Measurements from ENCODE around the gene GLIPR1.

The GLIPR1 gene

DNA sequence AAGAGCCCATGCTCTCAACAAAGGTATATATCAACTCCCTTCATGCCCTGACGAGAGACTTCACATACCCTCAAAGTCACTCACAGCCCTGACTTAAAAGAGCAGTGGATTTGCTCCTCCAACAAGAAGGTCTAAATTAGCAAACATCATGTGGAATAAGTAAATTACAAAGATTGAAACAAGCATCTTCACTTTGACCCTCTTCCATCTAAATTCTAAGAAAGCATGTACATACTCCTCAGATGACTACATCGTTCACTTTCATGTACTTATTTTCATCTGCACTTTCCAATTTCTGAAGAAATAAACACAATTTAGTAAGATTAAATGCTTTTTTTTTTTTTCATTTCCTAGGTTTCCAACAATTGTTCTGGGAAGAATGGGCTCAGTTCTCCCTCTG, 69.4 kb downstream of the GLIPR1 start:
- Histone ChIP-seq H3F3A (ENCODE audit: insufficient read depth, low read length) (no peaks in the 10 kb centered on the region), H3K4me3 (ENCODE audit: low read length) (no peak overlapping the region), H3K4me1 (ENCODE audit: low read length) (no peaks in the 10 kb centered on the region), H3K27ac (ENCODE audit: low read length) (no peak overlapping the region), H3K9ac (ENCODE audit: low read length) (no peak overlapping the region), H3K9me2 (replicated peaks; ENCODE audit: insufficient read depth, low read length) (no peaks in the 10 kb centered on the region), H3K9me3 (replicated peaks; ENCODE audit: insufficient read depth, low read length) (no peaks in the 10 kb centered on the region), H3K4me2 (ENCODE audit: low read depth, low read length) (no peak overlapping the region), H3K36me3 (replicated peaks; ENCODE audit: insufficient read depth, low read length) (no peaks in the 10 kb centered on the region), H2AFZ (ENCODE audit: low read length) (no peak overlapping the region), H4K20me1 (ENCODE audit: insufficient read depth, low read length) (no peaks in the 10 kb centered on the region), H3K27me3 (replicated peaks; ENCODE audit: insufficient read depth, low read length) (no peaks in the 10 kb centered on the region), H3K79me2 (ENCODE audit: low read length) (no peaks in the 10 kb centered on the region)
- no peak for DNase-seq
- TF ChIP-seq EZH2 (optimal IDR thresholded peaks at IDR 0.05; ENCODE audit: low read depth, low read length) (no peak), EZH2phosphoT487 (IDR thresholded peaks at IDR 0.05; ENCODE audit: low read length) (no peak)
- TF ChIP-seq, protein P1, sequence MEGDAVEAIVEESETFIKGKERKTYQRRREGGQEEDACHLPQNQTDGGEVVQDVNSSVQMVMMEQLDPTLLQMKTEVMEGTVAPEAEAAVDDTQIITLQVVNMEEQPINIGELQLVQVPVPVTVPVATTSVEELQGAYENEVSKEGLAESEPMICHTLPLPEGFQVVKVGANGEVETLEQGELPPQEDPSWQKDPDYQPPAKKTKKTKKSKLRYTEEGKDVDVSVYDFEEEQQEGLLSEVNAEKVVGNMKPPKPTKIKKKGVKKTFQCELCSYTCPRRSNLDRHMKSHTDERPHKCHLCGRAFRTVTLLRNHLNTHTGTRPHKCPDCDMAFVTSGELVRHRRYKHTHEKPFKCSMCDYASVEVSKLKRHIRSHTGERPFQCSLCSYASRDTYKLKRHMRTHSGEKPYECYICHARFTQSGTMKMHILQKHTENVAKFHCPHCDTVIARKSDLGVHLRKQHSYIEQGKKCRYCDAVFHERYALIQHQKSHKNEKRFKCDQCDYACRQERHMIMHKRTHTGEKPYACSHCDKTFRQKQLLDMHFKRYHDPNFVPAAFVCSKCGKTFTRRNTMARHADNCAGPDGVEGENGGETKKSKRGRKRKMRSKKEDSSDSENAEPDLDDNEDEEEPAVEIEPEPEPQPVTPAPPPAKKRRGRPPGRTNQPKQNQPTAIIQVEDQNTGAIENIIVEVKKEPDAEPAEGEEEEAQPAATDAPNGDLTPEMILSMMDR (IDR thresholded peaks at IDR 0.05; ENCODE audit: low read length): no peak

DNA sequence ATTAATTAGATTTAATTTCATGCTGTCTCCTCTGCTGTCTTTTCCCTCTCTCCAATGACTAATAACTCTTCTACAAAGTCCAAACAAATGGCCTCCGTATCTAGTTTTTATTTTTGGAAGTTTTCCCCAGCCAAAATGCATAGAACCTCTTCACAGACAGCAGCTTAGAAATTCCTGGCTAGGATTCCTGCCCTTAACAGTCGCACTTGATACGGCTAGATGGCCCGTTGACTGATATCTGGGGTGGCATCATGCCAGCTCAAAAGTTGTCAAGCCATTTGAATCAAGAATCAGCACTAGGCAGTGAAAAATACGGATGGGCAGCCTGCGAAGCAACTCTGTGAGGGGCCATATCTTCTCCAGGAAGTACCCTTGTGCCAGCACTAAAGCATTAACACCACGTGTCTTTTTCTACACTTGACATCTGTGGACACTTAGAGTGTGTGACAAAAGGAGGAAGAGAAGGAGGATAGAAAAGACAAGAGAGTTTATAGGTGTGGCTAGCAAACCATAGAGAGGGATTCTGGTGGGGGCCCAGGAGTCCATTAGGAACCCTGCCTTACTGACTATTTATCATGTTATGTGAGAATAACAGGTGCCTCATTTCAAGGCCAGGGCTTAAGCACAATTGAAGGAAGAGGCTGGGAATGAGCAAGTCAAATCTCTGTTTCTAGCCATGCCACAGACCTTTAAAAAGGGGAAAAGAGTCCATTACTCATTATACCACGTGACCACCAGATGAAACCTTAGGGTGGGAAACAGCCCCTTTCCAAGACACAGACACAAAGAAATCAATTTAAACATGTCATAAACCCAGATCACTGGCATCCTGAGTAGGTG, 70.1 kb downstream of the GLIPR1 start:
- DNase-seq: no peak
- Histone ChIP-seq H3K9me3 (replicated peaks; ENCODE audit: insufficient read depth, low read length) (no peaks in the 10 kb centered on the region), H3K36me3 (replicated peaks; ENCODE audit: insufficient read depth, low read length) (no peaks in the 10 kb centered on the region), H3K4me3 (ENCODE audit: low read length) (no peak overlapping the region), H3K27me3 (replicated peaks; ENCODE audit: insufficient read depth, low read length) (no peaks in the 10 kb centered on the region), H3K79me2 (ENCODE audit: low read length) (no peaks in the 10 kb centered on the region), H3F3A (ENCODE audit: insufficient read depth, low read length) (no peaks in the 10 kb centered on the region), H2AFZ (ENCODE audit: low read length) (no peak overlapping the region), H4K20me1 (ENCODE audit: insufficient read depth, low read length) (no peaks in the 10 kb centered on the region), H3K27ac (ENCODE audit: low read length) (no peak overlapping the region), H3K4me2 (ENCODE audit: low read depth, low read length) (no peak overlapping the region), H3K4me1 (ENCODE audit: low read length) (no peaks in the 10 kb centered on the region), H3K9ac (ENCODE audit: low read length) (no peak overlapping the region), H3K9me2 (replicated peaks; ENCODE audit: insufficient read depth, low read length) (no peaks in the 10 kb centered on the region)
- TF ChIP-seq EZH2 (optimal IDR thresholded peaks at IDR 0.05; ENCODE audit: low read depth, low read length) (no peak), EZH2phosphoT487 (IDR thresholded peaks at IDR 0.05; ENCODE audit: low read length) (no peak)
- TF ChIP-seq, protein P1 (IDR thresholded peaks at IDR 0.05; ENCODE audit: low read length): no peak

DNA sequence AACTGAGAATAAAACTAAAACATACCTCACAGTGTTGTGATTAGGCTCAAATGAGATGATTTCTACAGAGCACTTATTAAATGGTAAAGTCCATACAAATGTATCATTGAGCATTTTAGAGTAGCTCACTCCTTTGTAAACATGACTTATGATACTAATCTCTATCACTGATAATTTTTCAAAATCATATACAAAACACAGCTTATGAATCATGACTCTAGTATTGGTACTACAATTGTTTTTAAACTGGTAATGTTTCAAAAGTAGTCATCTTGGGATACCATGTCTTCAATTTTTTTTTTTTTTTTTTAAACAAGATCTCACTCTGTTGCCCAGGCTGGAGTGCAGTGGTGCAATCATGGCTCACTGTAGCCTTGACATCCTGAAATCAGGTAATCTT, 70.9 kb downstream of the GLIPR1 start:
- no peaks in the 10 kb centered on the region for H4K20me1 ChIP-seq (ENCODE audit: insufficient read depth, low read length)
- H3K27ac ChIP-seq (ENCODE audit: low read length): no peak overlapping the region
- H3F3A ChIP-seq (ENCODE audit: insufficient read depth, low read length): no peaks in the 10 kb centered on the region
- no peak for TF ChIP-seq EZH2 (optimal IDR thresholded peaks at IDR 0.05; ENCODE audit: low read depth, low read length)
- TF ChIP-seq, protein P1 (IDR thresholded peaks at IDR 0.05; ENCODE audit: low read length): no peak
- H3K36me3 ChIP-seq (replicated peaks; ENCODE audit: insufficient read depth, low read length): no peaks in the 10 kb centered on the region
- H3K4me2 ChIP-seq (ENCODE audit: low read depth, low read length): no peak overlapping the region
- no peaks in the 10 kb centered on the region for H3K4me1 ChIP-seq (ENCODE audit: low read length)
- DNase-seq: no peak
- no peaks in the 10 kb centered on the region for H3K27me3 ChIP-seq (replicated peaks; ENCODE audit: insufficient read depth, low read length)
- no peaks in the 10 kb centered on the region for H3K9me2 ChIP-seq (replicated peaks; ENCODE audit: insufficient read depth, low read length)
- no peak overlapping the region for H3K9ac ChIP-seq (ENCODE audit: low read length)
- no peaks in the 10 kb centered on the region for H3K9me3 ChIP-seq (replicated peaks; ENCODE audit: insufficient read depth, low read length)
- H3K4me3 ChIP-seq (ENCODE audit: low read length): no peak overlapping the region
- H3K79me2 ChIP-seq (ENCODE audit: low read length): no peaks in the 10 kb centered on the region
- no peak overlapping the region for H2AFZ ChIP-seq (ENCODE audit: low read length)

All from MM.1S (cell line).